Loucy (cell line): ENCODE results near the gene PCBP3.

Experiments
- H2AFZ ChIP-seq: fragments of 200-600 bp; sonication (generic); 2 replicates; pipeline ENCODE4 v1.6.0; 2016; ENCODE audit warnings: antibody characterized with exemption, mild to moderate bottlenecking, low read length, moderate library complexity
- H3F3A ChIP-seq: fragments of 200-600 bp; 2 replicates; pipeline ENCODE4 v1.6.0; 2016; ENCODE audit warnings: antibody characterized with exemption, low read depth, mild to moderate bottlenecking
- H3K27me3 ChIP-seq: fragments of 200-600 bp; sonication (generic); 2 replicates; pipeline ENCODE4 v1.6.1; 2014; ENCODE audit warnings: low read length, mild to moderate bottlenecking; ENCODE audit not compliant: insufficient read depth, poor library complexity, severe bottlenecking
- H3K36me3 ChIP-seq: fragments of 200-600 bp; sonication (generic); 2 replicates; pipeline ENCODE4 v1.6.1; 2016; ENCODE audit warnings: low read length; ENCODE audit not compliant: insufficient read depth
- H3K4me1 ChIP-seq: fragments of 200-600 bp; sonication (generic); 2 replicates; pipeline ENCODE4 v1.5.1; 2014; ENCODE audit warnings: low read length, mild to moderate bottlenecking; ENCODE audit not compliant: insufficient read depth, poor library complexity, severe bottlenecking
- H3K4me2 ChIP-seq: fragments of 200-600 bp; sonication (generic); 2 replicates; pipeline ENCODE4 v1.6.0; 2014; ENCODE audit warnings: antibody characterized with exemption, low read length, low read depth, mild to moderate bottlenecking; ENCODE audit not compliant: poor library complexity, severe bottlenecking
- H3K4me3 ChIP-seq: fragments of 200-600 bp; sonication (generic); 2 replicates; pipeline ENCODE4 v1.5.1; 2014; ENCODE audit warnings: low read length, mild to moderate bottlenecking, mixed read lengths; ENCODE audit not compliant: poor library complexity, severe bottlenecking
- H3K79me2 ChIP-seq: fragments of 200-600 bp; sonication (generic); 2 replicates; pipeline ENCODE4 v1.6.1; 2014; ENCODE audit warnings: low read length; ENCODE audit not compliant: insufficient read depth
- H3K9ac ChIP-seq: fragments of 200-600 bp; sonication (generic); 2 replicates; pipeline ENCODE4 v1.6.0; 2014; ENCODE audit warnings: mild to moderate bottlenecking, low read depth, low read length, moderate library complexity; ENCODE audit not compliant: poor library complexity, severe bottlenecking
- H3K9me2 ChIP-seq: fragments of 200-600 bp; sonication (generic); replicated peaks from 2 replicates; pipeline ENCODE4 v1.6.1; 2016; ENCODE audit warnings: low read depth, low read length, mixed read lengths
- H3K9me3 ChIP-seq: fragments of 200-600 bp; sonication (generic); 2 replicates; pipeline ENCODE4 v1.6.1; 2014; ENCODE audit warnings: mild to moderate bottlenecking, antibody characterized with exemption, low read length, low read depth; ENCODE audit not compliant: insufficient read depth
- H4K20me1 ChIP-seq: fragments of 200-600 bp; sonication (generic); 2 replicates; pipeline ENCODE4 v1.6.0; 2014; ENCODE audit warnings: antibody characterized with exemption, low read length, mild to moderate bottlenecking; ENCODE audit not compliant: insufficient read depth, poor library complexity, severe bottlenecking
- CTCF ChIP-seq: fragments of 200-600 bp; sonication (generic); conservative IDR thresholded peaks from 2 replicates; pipeline ENCODE4 v1.5.1; 2014; ENCODE audit warnings: mild to moderate bottlenecking, antibody characterized with exemption, low read length
- EZH2phosphoT487 ChIP-seq: fragments of 200-600 bp; IDR thresholded peaks from 2 replicates; pipeline ENCODE4 v1.6.1; 2018; ENCODE audit warnings: antibody characterized with exemption, mild to moderate bottlenecking, moderate library complexity, borderline replicate concordance

PCBP3 gene

DNA sequence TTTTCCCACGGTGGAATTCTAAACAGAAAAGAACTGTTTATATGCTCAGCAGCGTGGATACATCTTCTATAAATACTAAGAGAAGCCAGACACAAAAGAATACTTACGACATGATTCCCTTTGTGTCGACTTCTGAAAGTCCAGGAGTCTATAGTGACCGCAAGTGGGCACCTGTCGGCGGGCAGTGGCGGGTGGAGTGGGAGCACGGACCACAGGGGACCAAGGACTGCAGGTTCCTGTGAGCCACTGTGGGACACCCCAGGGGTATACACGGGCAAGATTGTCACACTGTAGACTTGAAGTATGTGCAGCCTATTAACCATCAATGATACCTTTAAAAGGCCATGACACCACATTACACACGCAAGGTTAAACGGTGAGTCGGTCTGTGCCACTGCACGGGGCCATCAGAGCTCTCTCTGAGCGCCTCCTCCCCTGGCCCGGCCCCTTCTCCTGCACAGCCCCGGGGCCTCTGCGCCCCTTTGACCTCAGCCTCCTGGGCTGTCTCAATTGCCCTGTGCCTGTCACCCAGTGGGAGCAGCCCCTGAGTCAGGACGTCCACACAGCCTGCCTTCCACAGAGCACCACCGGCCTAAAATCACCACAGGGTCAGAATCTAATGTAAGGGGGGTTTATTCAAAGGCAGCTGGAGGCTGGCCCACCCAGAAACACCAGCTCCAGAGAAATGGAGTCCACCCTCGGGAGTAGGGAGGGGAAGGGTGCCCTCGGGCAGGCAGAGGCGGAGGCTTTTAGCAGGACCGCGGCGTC, 248.0 kb downstream of the PCBP3 start:
- H3K9me3 ChIP-seq = no peaks in the 10 kb centered on the region
- H3K27me3 ChIP-seq = no peaks in the 10 kb centered on the region
- H2AFZ ChIP-seq = no peak overlapping the region
- H4K20me1 ChIP-seq = no peaks in the 10 kb centered on the region
- H3K9me2 ChIP-seq = no peaks in the 10 kb centered on the region
- H3K4me2 ChIP-seq = peak overlapping the region; percentile 14
- H3K9ac ChIP-seq = no peak overlapping the region
- H3K4me1 ChIP-seq = peaks cover 85% of the 10 kb centered on the region
- no peak overlapping the region for H3K4me3 ChIP-seq
- TF ChIP-seq EZH2phosphoT487 = no peak
- no peak for TF ChIP-seq CTCF
- H3K79me2 ChIP-seq = no peaks in the 10 kb centered on the region
- no peaks in the 10 kb centered on the region for H3K36me3 ChIP-seq
- H3F3A ChIP-seq = peaks cover 6% of the 10 kb centered on the region

- no peaks in the 10 kb centered on the region for H4K20me1 ChIP-seq
- H3K4me2 ChIP-seq = peak overlapping the region; percentile 14
- H3K4me3 ChIP-seq = no peak overlapping the region
- H3K36me3 ChIP-seq = no peaks in the 10 kb centered on the region
- H3K79me2 ChIP-seq = no peaks in the 10 kb centered on the region
- H3F3A ChIP-seq = no peaks in the 10 kb centered on the region; the same call in 1 of the 2 replicates
- TF ChIP-seq CTCF (no peak), EZH2phosphoT487 (no peak)
- no peaks in the 10 kb centered on the region for H3K9me2 ChIP-seq
- peaks cover 77% of the 10 kb centered on the region for H3K4me1 ChIP-seq
- no peaks in the 10 kb centered on the region for H3K27me3 ChIP-seq
- H3K9me3 ChIP-seq = no peaks in the 10 kb centered on the region
- no peak overlapping the region for H2AFZ ChIP-seq
- H3K9ac ChIP-seq = no peak overlapping the region
These were observed 248.8 kb downstream of the PCBP3 start for GRCh38 chr21:45892156-45892915.

- H3K9me3 ChIP-seq = no peaks in the 10 kb centered on the region
- H3K27me3 ChIP-seq = no peaks in the 10 kb centered on the region
- H3K4me2 ChIP-seq = peak overlapping the region; percentile 14
- no peaks in the 10 kb centered on the region for H3K36me3 ChIP-seq
- H3K9ac ChIP-seq = no peak overlapping the region
- H3F3A ChIP-seq = no peaks in the 10 kb centered on the region
- no peaks in the 10 kb centered on the region for H4K20me1 ChIP-seq
- H3K79me2 ChIP-seq = no peaks in the 10 kb centered on the region
- H3K9me2 ChIP-seq = no peaks in the 10 kb centered on the region
- TF ChIP-seq CTCF (no peak), EZH2phosphoT487 (no peak)
- H3K4me3 ChIP-seq = no peak overlapping the region
- no peak overlapping the region for H2AFZ ChIP-seq
- H3K4me1 ChIP-seq = peaks cover 69% of the 10 kb centered on the region
These were observed 249.6 kb downstream of the PCBP3 start for GRCh38 chr21:45892916-45893739.
